ENCODE data around the gene HTT.

The HTT gene

DNA sequence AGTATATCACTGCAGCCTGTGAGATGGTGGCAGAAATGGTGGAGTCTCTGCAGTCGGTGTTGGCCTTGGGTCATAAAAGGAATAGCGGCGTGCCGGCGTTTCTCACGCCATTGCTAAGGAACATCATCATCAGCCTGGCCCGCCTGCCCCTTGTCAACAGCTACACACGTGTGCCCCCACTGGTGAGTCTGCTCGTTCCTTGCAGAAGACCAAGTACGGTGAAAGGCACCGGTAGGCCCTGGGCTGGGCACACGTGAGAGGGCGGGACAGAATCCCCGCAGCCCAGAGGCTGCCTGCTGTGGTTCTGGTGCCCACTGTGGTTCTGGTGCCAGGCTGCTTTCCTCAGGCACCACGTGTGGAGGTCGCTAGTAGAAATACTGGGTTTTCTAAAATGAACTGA lies 143.3 kb downstream of the HTT start:
- H3K4me3 ChIP-seq (ENCODE audit: low read depth, low read length), result no peak overlapping the region
- TF ChIP-seq, protein P1, sequence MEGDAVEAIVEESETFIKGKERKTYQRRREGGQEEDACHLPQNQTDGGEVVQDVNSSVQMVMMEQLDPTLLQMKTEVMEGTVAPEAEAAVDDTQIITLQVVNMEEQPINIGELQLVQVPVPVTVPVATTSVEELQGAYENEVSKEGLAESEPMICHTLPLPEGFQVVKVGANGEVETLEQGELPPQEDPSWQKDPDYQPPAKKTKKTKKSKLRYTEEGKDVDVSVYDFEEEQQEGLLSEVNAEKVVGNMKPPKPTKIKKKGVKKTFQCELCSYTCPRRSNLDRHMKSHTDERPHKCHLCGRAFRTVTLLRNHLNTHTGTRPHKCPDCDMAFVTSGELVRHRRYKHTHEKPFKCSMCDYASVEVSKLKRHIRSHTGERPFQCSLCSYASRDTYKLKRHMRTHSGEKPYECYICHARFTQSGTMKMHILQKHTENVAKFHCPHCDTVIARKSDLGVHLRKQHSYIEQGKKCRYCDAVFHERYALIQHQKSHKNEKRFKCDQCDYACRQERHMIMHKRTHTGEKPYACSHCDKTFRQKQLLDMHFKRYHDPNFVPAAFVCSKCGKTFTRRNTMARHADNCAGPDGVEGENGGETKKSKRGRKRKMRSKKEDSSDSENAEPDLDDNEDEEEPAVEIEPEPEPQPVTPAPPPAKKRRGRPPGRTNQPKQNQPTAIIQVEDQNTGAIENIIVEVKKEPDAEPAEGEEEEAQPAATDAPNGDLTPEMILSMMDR (IDR thresholded peaks at IDR 0.05; ENCODE audit: low read depth, low read length), result no peak

DNA sequence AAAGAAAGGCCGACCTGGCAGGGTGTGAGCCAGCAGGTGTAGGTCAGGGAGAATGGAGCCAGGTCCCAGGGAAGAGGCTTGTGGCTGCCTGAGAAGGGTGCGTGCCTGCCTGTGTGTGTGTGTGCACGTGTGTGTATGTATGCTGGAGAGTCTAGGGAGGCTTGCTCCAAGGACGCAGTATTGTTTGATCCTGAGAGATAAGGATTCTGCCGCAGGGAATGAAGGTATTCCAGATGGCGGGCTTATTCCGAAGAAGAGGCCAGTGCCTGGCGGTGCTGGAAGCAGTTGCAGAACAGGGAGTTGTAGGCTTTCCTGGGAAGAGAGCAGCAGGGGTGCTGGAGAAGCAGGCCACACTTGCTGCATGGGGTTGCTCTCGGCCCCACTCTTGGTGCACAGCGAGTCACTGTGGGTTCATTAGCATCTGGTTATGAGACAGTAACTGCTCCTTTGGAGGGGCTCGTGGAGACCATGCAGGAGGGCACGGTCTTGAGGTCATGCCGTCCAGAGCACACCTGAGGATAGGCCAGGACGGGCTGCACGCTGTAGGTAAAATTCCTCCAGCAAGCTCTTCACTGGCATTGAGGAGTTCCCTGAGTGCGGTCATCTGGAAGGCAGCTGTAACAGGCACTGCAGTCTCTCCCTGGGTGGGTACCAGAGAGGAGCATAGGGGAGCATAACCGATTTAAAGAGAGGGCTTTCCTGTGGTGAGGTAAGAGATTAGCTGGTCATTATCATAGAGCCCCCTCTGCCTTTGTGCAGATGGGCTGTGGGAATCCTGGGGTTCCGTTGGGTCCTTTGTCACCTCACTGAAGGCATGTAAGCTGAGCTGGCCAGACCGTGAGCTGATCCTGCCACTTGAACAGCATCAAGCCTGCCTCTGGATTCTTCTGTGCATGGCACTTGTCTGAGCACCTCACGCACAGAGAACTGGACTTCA lies 144.6 kb downstream of the HTT start:
- TF ChIP-seq, protein P1 (IDR thresholded peaks at IDR 0.05; ENCODE audit: low read depth, low read length), result no peak
- H3K4me3 ChIP-seq (ENCODE audit: low read depth, low read length), result no peak overlapping the region

DNA sequence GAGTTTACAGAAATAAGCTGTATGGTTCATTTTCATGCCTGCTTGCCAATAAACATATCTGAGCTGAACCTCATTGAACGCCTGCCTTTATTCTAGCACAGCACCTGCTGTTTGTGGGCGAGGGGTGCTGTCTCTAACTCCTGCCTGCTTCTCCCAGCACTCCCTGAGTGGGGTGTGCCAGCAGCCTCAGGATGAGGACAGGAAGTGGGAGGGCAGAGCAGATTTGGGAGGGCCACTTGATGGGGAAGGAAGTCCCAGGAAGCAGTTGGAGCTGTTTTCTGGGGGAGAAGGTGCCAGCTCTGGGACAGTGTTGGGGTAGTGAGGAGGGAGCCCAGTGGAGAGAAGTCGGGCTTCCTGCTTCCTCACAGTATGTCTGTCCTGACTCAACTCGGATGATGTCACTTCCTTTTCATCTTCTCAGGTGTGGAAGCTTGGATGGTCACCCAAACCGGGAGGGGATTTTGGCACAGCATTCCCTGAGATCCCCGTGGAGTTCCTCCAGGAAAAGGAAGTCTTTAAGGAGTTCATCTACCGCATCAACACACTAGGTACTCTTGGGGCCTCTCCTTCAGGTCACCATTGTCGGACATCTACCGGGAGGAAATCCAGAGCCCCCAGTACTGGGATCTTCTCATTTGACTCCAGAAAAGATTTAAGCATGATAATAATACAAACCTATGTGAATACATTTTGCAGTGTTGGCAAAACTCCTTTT lies 145.4 kb downstream of the HTT start:
- no peak overlapping the region for H3K4me3 ChIP-seq (ENCODE audit: low read depth, low read length)
- TF ChIP-seq, protein P1 (IDR thresholded peaks at IDR 0.05; ENCODE audit: low read depth, low read length), result no peak

DNA sequence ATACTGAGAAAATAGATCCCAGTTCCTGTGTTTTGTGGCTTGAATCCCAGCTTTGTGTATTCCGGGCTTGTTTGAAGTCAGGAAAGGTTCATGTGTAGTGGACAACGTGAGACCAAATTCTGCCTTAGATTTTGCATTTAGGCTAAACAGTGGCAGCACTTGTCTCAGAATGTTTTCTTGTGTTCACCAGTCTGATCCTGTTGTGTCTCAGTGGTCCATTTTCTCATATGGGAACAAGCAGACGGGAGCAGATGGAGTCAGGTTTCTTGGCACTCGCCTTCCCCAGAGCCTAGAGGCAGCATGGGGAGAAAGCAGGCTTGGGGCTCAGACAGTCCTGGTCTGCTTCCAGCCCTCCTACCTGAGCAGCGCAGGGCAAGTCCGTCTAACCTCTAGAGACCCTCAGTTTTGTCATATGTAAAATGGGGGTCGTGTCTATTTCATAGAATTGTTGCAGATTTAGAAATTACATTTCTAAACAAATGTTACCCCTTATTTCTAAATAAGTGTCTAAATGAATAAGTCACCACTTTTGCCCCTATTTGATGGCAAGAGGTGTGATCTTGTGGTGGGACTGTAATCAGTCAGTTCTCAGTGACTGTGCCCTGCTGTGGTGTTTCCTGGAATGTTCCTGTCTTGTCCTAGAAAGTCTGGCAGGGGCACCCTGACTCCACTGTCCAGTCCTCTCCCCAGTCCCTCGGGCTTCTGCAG lies 146.1 kb downstream of the HTT start:
- TF ChIP-seq, protein P1 (IDR thresholded peaks at IDR 0.05; ENCODE audit: low read depth, low read length), result no peak
- no peak overlapping the region for H3K4me3 ChIP-seq (ENCODE audit: low read depth, low read length)

DNA sequence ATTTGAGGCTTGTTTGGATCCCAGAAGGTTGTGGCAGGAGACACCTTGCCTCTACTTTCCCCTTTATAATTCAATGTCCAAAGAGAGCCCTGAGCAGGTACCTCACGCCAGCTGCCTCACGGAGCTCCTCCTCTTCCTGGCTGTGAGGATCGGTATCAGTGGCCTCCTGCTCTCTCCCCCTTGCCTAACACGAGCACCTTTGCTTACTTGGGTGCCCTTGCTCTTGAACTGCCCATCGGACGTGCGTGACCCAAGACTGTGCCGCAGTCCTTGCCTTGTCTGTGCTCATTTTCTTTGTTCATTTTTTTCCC lies 146.7 kb downstream of the HTT start:
- H3K4me3 ChIP-seq (ENCODE audit: low read depth, low read length), result no peak overlapping the region
- TF ChIP-seq, protein P1 (IDR thresholded peaks at IDR 0.05; ENCODE audit: low read depth, low read length), result no peak

DNA sequence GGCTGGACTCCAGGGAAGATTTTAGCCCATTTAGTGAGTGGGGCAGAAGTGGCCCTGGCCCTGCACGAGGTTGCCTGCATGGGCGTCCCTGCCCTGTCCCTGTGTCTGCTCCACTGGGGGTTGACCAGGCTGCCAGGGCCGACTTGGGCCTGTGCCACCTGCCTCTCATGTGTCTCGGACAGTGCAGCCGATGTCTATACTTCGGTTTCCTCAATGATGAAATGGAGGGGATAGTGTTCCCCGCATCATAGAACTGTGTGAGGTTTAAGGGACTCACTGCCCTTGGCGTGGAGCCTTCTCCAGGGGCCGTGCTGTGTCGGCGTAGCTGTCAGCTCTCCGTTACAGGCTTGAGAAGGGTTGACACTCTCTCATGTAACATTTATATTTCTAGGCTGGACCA lies 147.5 kb downstream of the HTT start:
- TF ChIP-seq, protein P1 (IDR thresholded peaks at IDR 0.05; ENCODE audit: low read depth, low read length), result no peak
- no peak overlapping the region for H3K4me3 ChIP-seq (ENCODE audit: low read depth, low read length)

All from WI38 (cell line).